Measurements from ENCODE around the gene KBTBD7.
"Not testable (repeated sequence)": the region's sequence is repeated elsewhere in the genome, so short reads cannot be mapped to it uniquely, and the experiment has no call there.

KBTBD7 gene

GRCh38 chr13:41196011-41196410 lies 1.6 kb upstream of the KBTBD7 start:
- no peak for DNase-seq

GRCh38 chr13:41193469-41193868 lies 900 bp downstream of the KBTBD7 start:
- no peak for DNase-seq

GRCh38 chr13:41188584-41188983 lies 5.8 kb downstream of the KBTBD7 start:
- DNase-seq, result no peak

- DNase-seq, result no peak
Measured at GRCh38 chr13:41186481-41186880, 7.9 kb downstream of the KBTBD7 start.

- no peak for DNase-seq
Measured at GRCh38 chr13:41182231-41182630, 12.1 kb downstream of the KBTBD7 start.

- DNase-seq, result no peak
Measured at GRCh38 chr13:41179593-41180250, 14.6 kb downstream of the KBTBD7 start.

GRCh38 chr13:41178040-41178439 lies 16.3 kb downstream of the KBTBD7 start:
- no peak for DNase-seq

GRCh38 chr13:41177616-41178015 lies 16.8 kb downstream of the KBTBD7 start:
- no peak for DNase-seq

- not testable (repeated sequence) for DNase-seq
Measured at GRCh38 chr13:41175576-41175975, 18.8 kb downstream of the KBTBD7 start.

- no peak for DNase-seq
Measured at GRCh38 chr13:41162151-41162550, 32.2 kb downstream of the KBTBD7 start.

- DNase-seq, result no peak
Measured at GRCh38 chr13:41159174-41159573, 35.2 kb downstream of the KBTBD7 start.

- DNase-seq, result no peak
Measured at GRCh38 chr13:41157048-41157717, 37.2 kb downstream of the KBTBD7 start.

- DNase-seq, result no peak
Measured at GRCh38 chr13:41156620-41157019, 37.7 kb downstream of the KBTBD7 start.

- no peak for DNase-seq
Measured at GRCh38 chr13:41154042-41154441, 40.3 kb downstream of the KBTBD7 start.

GRCh38 chr13:41152005-41152404 lies 42.4 kb downstream of the KBTBD7 start:
- DNase-seq, result no peak

GRCh38 chr13:41150058-41150457 lies 44.3 kb downstream of the KBTBD7 start:
- no peak for DNase-seq

GRCh38 chr13:41148419-41149283 lies 45.7 kb downstream of the KBTBD7 start:
- DNase-seq, result no peak

GRCh38 chr13:41145136-41145908 lies 49.0 kb downstream of the KBTBD7 start:
- no peak for DNase-seq

GRCh38 chr13:41144576-41144975 lies 49.8 kb downstream of the KBTBD7 start:
- DNase-seq, result no peak

Measured in kidney glomerular epithelial cell (primary cell).